HepG2 (cell line): Measurements from ENCODE around the gene HDHD3. TPM values are rescaled to one million over a fixed set of nuclear protein-coding genes. Genes with fewer than 3 reads are reported as not detected.

ENCODE experiments used
- FOXK1 ChIP-seq: sonication (generic); formaldehyde crosslinking; IDR thresholded peaks from 2 replicates; pipeline ENCODE4 v1.4.0; 2020; ENCODE audit warnings: low read depth, missing genetic modification reagents, borderline replicate concordance
- HDAC1 ChIP-seq: sonication (generic); formaldehyde crosslinking; IDR thresholded peaks from 2 replicates; pipeline ENCODE4 v1.5.1; 2020; ENCODE audit warnings: mild to moderate bottlenecking, missing genetic modification reagents
- KDM3A ChIP-seq: IDR thresholded peaks from 2 replicates; pipeline ENCODE4 v1.6.1; 2018; ENCODE audit warnings: low read depth, missing compliant biosample characterization
- KMT2A ChIP-seq: sonication (generic); formaldehyde crosslinking; IDR thresholded peaks from 2 replicates; pipeline ENCODE4 v1.4.0; 2020; ENCODE audit warnings: missing genetic modification reagents
- LCORL ChIP-seq, 2 experiments: fragments of 450-650 bp in 1 of 2; sonication (generic) in 1 of 2; formaldehyde crosslinking in 1 of 2; IDR thresholded peaks; 2 replicates each; pipeline versions ENCODE4 v1.5.0 to v1.6.1; 2017 to 2020; ENCODE audit warnings: antibody characterized with exemption in 1 of 2, missing genetic modification reagents in 1 of 2
- NR1H2 ChIP-seq: sonication (generic); formaldehyde crosslinking; IDR thresholded peaks from 2 replicates; pipeline ENCODE4 v1.8.1; 2022; ENCODE audit warnings: low read depth, missing genetic modification reagents, borderline replicate concordance
- NR2F2 ChIP-seq: IDR thresholded peaks from 2 replicates; pipeline ENCODE4 v1.6.1; 2012; ENCODE audit warnings: low read depth, inconsistent platforms, borderline replicate concordance
- PAXIP1 ChIP-seq: sonication (generic); formaldehyde crosslinking; conservative IDR thresholded peaks from 2 replicates; pipeline ENCODE4 v1.4.0; 2020; ENCODE audit warnings: mild to moderate bottlenecking, missing genetic modification reagents, moderate library complexity
- PHF5A ChIP-seq: IDR thresholded peaks from one replicate; pipeline ENCODE4 v1.6.1; 2018; ENCODE audit warnings: low read depth, missing genetic modification reagents; ENCODE audit not compliant: unreplicated experiment
- POLR2G ChIP-seq: fragments of 200-400 bp; formaldehyde crosslinking; IDR thresholded peaks from 2 replicates; pipeline ENCODE4 v1.6.1; 2018; ENCODE audit warnings: mild to moderate bottlenecking, low read depth, low read length, moderate library complexity
- RFX1 ChIP-seq: fragments of 450-650 bp; IDR thresholded peaks from 2 replicates; pipeline ENCODE4 v1.6.1; 2017
- SALL1 ChIP-seq: sonication (generic); formaldehyde crosslinking; IDR thresholded peaks from 2 replicates; pipeline ENCODE4 v1.8.0; 2022; ENCODE audit warnings: mild to moderate bottlenecking, missing genetic modification reagents
- SIN3A ChIP-seq: IDR thresholded peaks from 2 replicates; pipeline ENCODE4 v1.6.1; 2011; ENCODE audit warnings: low read depth, mild to moderate bottlenecking, control low read depth, low read length, borderline replicate concordance
- SNAI1 ChIP-seq: sonication (generic); formaldehyde crosslinking; IDR thresholded peaks from 2 replicates; pipeline ENCODE4 v1.5.0; 2020; ENCODE audit warnings: mild to moderate bottlenecking, missing genetic modification reagents, borderline replicate concordance
- THAP9 ChIP-seq: sonication (generic); formaldehyde crosslinking; IDR thresholded peaks from 2 replicates; pipeline ENCODE4; 2020; ENCODE audit warnings: missing genetic modification reagents, mild to moderate bottlenecking, borderline replicate concordance
- ZNF138 ChIP-seq: sonication (generic); formaldehyde crosslinking; IDR thresholded peaks from 2 replicates; pipeline ENCODE4 v1.5.0; 2020; ENCODE audit warnings: mild to moderate bottlenecking, low read depth, missing genetic modification reagents
- ZNF205 ChIP-seq: IDR thresholded peaks from 2 replicates; pipeline ENCODE4 v1.6.1; 2018; ENCODE audit warnings: missing biosample characterization, missing genetic modification reagents
- ZNF704 ChIP-seq: sonication (generic); formaldehyde crosslinking; IDR thresholded peaks from 2 replicates; pipeline ENCODE4 v1.8.1; 2023; ENCODE audit warnings: mild to moderate bottlenecking, inconsistent platforms, moderate library complexity, missing genetic modification reagents, borderline replicate concordance
- polyA plus RNA-seq, 8 experiments: library from polyadenylated mRNA; depleted of rRNA in 3 of 8; stranded (reverse) in 7 of 8; unstranded in 1 of 8; fragments of >200 nt; fragmentation: Illumina TruSeq in 4 of 8; extraction: Trizol in 4 of 8; gene quantifications; 2 replicates each; pipeline versions ENCODE4 v1.2.1 to v1.2.3, GENCODE V29; 2011 to 2016; ENCODE audit warnings: low read depth in 4 of 8, missing spikeins in 1 of 8, mixed read lengths in 1 of 8; ENCODE audit not compliant: insufficient read depth in 1 of 8
- total RNA-seq, 5 experiments: library from RNA; depleted of rRNA; stranded (reverse); fragments of >200 nt; fragmentation: Illumina TruSeq; extraction: Trizol; gene quantifications; 2 replicates each; pipeline ENCODE4 v1.2.3, GENCODE V29; 2016; ENCODE audit warnings: low read depth in 1 of 5
- TF ChIP-seq, protein P1 (sequence below): sonication (generic); formaldehyde crosslinking; IDR thresholded peaks from 2 replicates; pipeline ENCODE4 v1.5.0; 2020; ENCODE audit warnings: missing genetic modification reagents

Gene HDHD3
- total and polyA plus RNA-seq, 2 of the 13 experiments (the other 11 are each of a cell fraction or from before 2014, with no cell fraction given): 23.1 to 38.5 TPM

- TF ChIP-seq POLR2G (peak; percentile 68), KDM3A (CRISPR knock-in tag) (peak; percentile 94), SALL1 (peak; percentile 93), PHF5A (CRISPR knock-in tag) (peak; percentile 6), SNAI1 (CRISPR knock-in tag) (0 out of 2 replicates have a peak, but pooled peaks have one; percentile 50), PAXIP1 (CRISPR knock-in tag) (peak; percentile 72), LCORL (IDR thresholded peaks at IDR 0.05) (no peak), LCORL (CRISPR knock-in tag; IDR thresholded peaks at IDR 0.05) (peak; percentile 83), SIN3A (peak; percentile 91), ZNF704 (CRISPR knock-in tag) (peak; percentile 84; the same call in 1 of the 2 replicates), ZNF138 (CRISPR knock-in tag) (no peak), FOXK1 (CRISPR knock-in tag) (peak; percentile 91), HDAC1 (CRISPR knock-in tag) (peak; percentile 96), NR2F2 (no peak), ZNF205 (peak; percentile 88), RFX1 (peak; percentile 92), KMT2A (CRISPR knock-in tag) (peak; percentile 97), NR1H2 (CRISPR knock-in tag) (no peak), THAP9 (CRISPR knock-in tag) (peak; percentile 64; the same call in 1 of the 2 replicates)
- TF ChIP-seq, protein P1, sequence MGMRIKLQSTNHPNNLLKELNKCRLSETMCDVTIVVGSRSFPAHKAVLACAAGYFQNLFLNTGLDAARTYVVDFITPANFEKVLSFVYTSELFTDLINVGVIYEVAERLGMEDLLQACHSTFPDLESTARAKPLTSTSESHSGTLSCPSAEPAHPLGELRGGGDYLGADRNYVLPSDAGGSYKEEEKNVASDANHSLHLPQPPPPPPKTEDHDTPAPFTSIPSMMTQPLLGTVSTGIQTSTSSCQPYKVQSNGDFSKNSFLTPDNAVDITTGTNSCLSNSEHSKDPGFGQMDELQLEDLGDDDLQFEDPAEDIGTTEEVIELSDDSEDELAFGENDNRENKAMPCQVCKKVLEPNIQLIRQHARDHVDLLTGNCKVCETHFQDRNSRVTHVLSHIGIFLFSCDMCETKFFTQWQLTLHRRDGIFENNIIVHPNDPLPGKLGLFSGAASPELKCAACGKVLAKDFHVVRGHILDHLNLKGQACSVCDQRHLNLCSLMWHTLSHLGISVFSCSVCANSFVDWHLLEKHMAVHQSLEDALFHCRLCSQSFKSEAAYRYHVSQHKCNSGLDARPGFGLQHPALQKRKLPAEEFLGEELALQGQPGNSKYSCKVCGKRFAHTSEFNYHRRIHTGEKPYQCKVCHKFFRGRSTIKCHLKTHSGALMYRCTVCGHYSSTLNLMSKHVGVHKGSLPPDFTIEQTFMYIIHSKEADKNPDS: 0 out of 2 replicates have a peak, but pooled peaks have one; percentile 33
Observed at GRCh38 chr9:113340011-113340699, 36.6 kb downstream of the HDHD3 start, which contains the start of gene WDR31 (continued).
